ENCODE data around the gene OR56A5. TPM values are rescaled to one million over a fixed set of nuclear protein-coding genes. Genes with fewer than 3 reads are reported as not detected.

Gene OR56A5
- total RNA-seq, 4 donors from 2014 or later = not detected

GRCh38 chr11:5938603-5938965 is 29.7 kb downstream of the OR56A5 start:
- no peak overlapping the region for H3K4me3 ChIP-seq
- no peak for TF ChIP-seq EP300 (IDR thresholded peaks at IDR 0.05; ENCODE audit: low read depth)
- TF ChIP-seq, protein P1, sequence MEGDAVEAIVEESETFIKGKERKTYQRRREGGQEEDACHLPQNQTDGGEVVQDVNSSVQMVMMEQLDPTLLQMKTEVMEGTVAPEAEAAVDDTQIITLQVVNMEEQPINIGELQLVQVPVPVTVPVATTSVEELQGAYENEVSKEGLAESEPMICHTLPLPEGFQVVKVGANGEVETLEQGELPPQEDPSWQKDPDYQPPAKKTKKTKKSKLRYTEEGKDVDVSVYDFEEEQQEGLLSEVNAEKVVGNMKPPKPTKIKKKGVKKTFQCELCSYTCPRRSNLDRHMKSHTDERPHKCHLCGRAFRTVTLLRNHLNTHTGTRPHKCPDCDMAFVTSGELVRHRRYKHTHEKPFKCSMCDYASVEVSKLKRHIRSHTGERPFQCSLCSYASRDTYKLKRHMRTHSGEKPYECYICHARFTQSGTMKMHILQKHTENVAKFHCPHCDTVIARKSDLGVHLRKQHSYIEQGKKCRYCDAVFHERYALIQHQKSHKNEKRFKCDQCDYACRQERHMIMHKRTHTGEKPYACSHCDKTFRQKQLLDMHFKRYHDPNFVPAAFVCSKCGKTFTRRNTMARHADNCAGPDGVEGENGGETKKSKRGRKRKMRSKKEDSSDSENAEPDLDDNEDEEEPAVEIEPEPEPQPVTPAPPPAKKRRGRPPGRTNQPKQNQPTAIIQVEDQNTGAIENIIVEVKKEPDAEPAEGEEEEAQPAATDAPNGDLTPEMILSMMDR (IDR thresholded peaks at IDR 0.05) = no peak
- no peak for TF ChIP-seq POLR2AphosphoS5 (IDR thresholded peaks at IDR 0.05)
- TF ChIP-seq POLR2A (IDR thresholded peaks at IDR 0.05) = no peak
- intact Hi-C loops (cut with DNase I; ENCODE audit: low total_unique reads) = no loop called here
- H3K27me3 ChIP-seq = no peaks in the 10 kb centered on the region
- no peaks in the 10 kb centered on the region for H3K36me3 ChIP-seq
- no peaks in the 10 kb centered on the region for H3K9me3 ChIP-seq
- no peak for DNase-seq
- in situ Hi-C loops (cut with MboI; ENCODE audit: low pct_ligation_motif_present in 1 of 4, low pct_unique_long_range_greater_than_20kb in 1 of 4, low sequenced_read_pairs in 3 of 4) = no loop called here
- 84 to 90% methylated on average over 15 to 21 of the region's 21 CpGs for WGBS, 2 donors (ENCODE audit: low coverage in 1 of 2)
- H3K4me1 ChIP-seq = no peaks in the 10 kb centered on the region
- H3K27ac ChIP-seq = no peak overlapping the region

DNA sequence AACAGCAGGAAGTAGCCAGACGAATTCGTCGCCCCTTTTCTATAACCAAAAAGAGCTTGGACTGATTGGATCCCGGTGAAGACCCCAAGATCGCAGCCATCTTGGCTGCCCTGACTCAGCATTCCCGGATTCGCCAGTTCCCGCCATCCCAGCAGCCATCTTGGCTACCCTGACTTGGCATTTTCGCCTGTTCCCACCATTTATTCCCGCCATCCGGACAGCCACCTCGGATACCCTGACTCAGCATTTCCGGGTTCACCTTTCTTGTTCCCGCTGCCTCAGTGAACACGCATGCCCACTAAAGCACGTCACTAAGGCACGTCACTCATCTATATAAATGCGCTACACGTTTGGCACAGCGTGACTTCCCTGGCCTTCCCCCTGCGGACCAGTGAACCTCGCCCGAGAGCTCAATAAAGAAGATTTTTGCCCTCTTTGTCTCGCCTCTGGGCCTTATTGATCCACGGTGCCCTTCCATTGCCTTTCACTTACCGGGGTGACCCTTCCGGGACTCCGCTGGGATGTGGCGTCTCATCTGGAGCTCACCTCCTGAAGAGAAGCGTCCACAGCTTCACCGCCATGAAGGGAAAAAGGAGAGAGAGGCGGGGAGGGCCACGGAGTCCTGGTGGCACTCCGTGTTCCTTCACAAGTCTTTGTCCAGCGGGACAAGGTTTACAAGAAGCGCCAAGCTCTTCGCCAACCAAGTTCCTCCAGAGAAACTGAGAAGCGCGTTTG is 30.3 kb downstream of the OR56A5 start:
- H3K4me1 ChIP-seq = no peaks in the 10 kb centered on the region
- TF ChIP-seq, protein P1 (IDR thresholded peaks at IDR 0.05) = no peak
- TF ChIP-seq POLR2A (IDR thresholded peaks at IDR 0.05) = no peak
- TF ChIP-seq POLR2AphosphoS5 (IDR thresholded peaks at IDR 0.05) = no peak
- no peak for TF ChIP-seq EP300 (IDR thresholded peaks at IDR 0.05; ENCODE audit: low read depth)
- in situ Hi-C loops (cut with MboI; ENCODE audit: low pct_ligation_motif_present in 1 of 4, low pct_unique_long_range_greater_than_20kb in 1 of 4, low sequenced_read_pairs in 3 of 4) = no loop called here
- 88 to 94% methylated on average over 14 to 39 of the region's 39 CpGs for WGBS, 2 donors (ENCODE audit: low coverage in 1 of 2)
- no peaks in the 10 kb centered on the region for H3K9me3 ChIP-seq
- no peak overlapping the region for H3K4me3 ChIP-seq
- intact Hi-C loops (cut with DNase I; ENCODE audit: low total_unique reads) = no loop called here
- no peaks in the 10 kb centered on the region for H3K36me3 ChIP-seq
- no peaks in the 10 kb centered on the region for H3K27me3 ChIP-seq
- H3K27ac ChIP-seq = no peak overlapping the region
- no peak for DNase-seq

GRCh38 chr11:5933116-5933515 is 35.2 kb downstream of the OR56A5 start:
- no peaks in the 10 kb centered on the region for H3K36me3 ChIP-seq
- TF ChIP-seq EP300 (IDR thresholded peaks at IDR 0.05; ENCODE audit: low read depth) = no peak
- TF ChIP-seq POLR2AphosphoS5 (IDR thresholded peaks at IDR 0.05) = no peak
- TF ChIP-seq, protein P1 (IDR thresholded peaks at IDR 0.05) = no peak
- TF ChIP-seq POLR2A (IDR thresholded peaks at IDR 0.05) = no peak
- no peak overlapping the region for H3K27ac ChIP-seq
- no peaks in the 10 kb centered on the region for H3K9me3 ChIP-seq
- no peak overlapping the region for H3K4me3 ChIP-seq
- no peaks in the 10 kb centered on the region for H3K27me3 ChIP-seq
- DNase-seq = no peak
- H3K4me1 ChIP-seq = no peaks in the 10 kb centered on the region
- in situ Hi-C loops (cut with MboI; ENCODE audit: low pct_ligation_motif_present in 1 of 4, low pct_unique_long_range_greater_than_20kb in 1 of 4, low sequenced_read_pairs in 3 of 4) (no loop called here), intact Hi-C loops (cut with DNase I; ENCODE audit: low total_unique reads) (no loop called here)
- 93 to 100% methylated on average over 1 to 10 of the region's 10 CpGs for WGBS, 2 donors (ENCODE audit: low coverage in 1 of 2)

DNA sequence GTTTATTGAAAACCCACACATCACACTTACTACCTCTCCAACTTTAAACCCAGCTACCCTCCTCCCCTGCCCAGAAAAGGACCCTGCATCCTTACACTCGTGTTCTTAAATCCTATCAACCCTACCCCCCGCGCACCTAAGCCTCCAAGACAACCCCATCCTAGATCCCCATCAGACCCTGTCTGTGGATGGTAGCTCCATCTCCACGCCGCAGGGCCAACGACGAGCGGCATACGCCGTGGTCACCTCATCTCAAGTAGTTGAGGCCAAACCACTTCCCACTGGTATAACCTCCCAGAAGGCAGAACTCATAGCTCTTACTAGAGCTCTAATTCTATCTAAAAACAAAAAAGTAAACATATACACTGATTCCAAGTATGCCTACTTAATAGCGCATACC is 35.6 kb downstream of the OR56A5 start:
- Histone ChIP-seq H3K27me3 (no peaks in the 10 kb centered on the region), H3K36me3 (no peaks in the 10 kb centered on the region), H3K9me3 (no peaks in the 10 kb centered on the region), H3K4me1 (no peaks in the 10 kb centered on the region), H3K27ac (no peak overlapping the region), H3K4me3 (no peak overlapping the region)
- in situ Hi-C loops (cut with MboI; ENCODE audit: low pct_ligation_motif_present in 1 of 4, low pct_unique_long_range_greater_than_20kb in 1 of 4, low sequenced_read_pairs in 3 of 4) (no loop called here), intact Hi-C loops (cut with DNase I; ENCODE audit: low total_unique reads) (no loop called here)
- no peak for DNase-seq
- WGBS, 2 donors (ENCODE audit: low coverage in 1 of 2) = 95 to 97% methylated on average over 6 to 11 of the region's 11 CpGs
- TF ChIP-seq POLR2A (IDR thresholded peaks at IDR 0.05) (no peak), EP300 (IDR thresholded peaks at IDR 0.05; ENCODE audit: low read depth) (no peak), POLR2AphosphoS5 (IDR thresholded peaks at IDR 0.05) (no peak)
- TF ChIP-seq, protein P1 (IDR thresholded peaks at IDR 0.05) = no peak
